Spleen (tissue), 11 donors: ENCODE results near the gene CROT. TPM values are rescaled to one million over a fixed set of nuclear protein-coding genes. Genes with fewer than 3 reads are reported as not detected.

Source experiments
- DNase-seq: peaks from one replicate; pipeline ENCODE4 v3.0.0-alpha.2; 2020
- H3K27ac ChIP-seq, 8 donors: fragments of 200-600 bp; sonication (generic) in 7 of 8; 1 replicate in 4 of 8; 2 replicates in 4 of 8; pipeline versions ENCODE4 v1.5.0 to v1.8.0; 2016 to 2021; ENCODE audit warnings: inconsistent platforms in 4 of 8, mild to moderate bottlenecking in 4 of 8, moderate library complexity in 1 of 8
- H3K27me3 ChIP-seq, 7 donors: fragments of 200-600 bp; sonication (generic) in 6 of 7; replicated peaks in 1 of 7; 1 replicate in 4 of 7; 2 replicates in 3 of 7; pipeline versions ENCODE4 v1.5.0 to v1.8.0; 2016 to 2021; ENCODE audit warnings: inconsistent platforms in 3 of 7, mild to moderate bottlenecking in 1 of 7
- H3K36me3 ChIP-seq, 6 donors: fragments of 200-600 bp; sonication (generic) in 5 of 6; 1 replicate in 4 of 6; 2 replicates in 2 of 6; pipeline versions ENCODE4 v1.5.0 to v1.8.0; 2016 to 2021; ENCODE audit warnings: inconsistent platforms in 2 of 6
- H3K4me1 ChIP-seq, 6 donors: fragments of 200-600 bp; sonication (generic) in 5 of 6; 1 replicate in 3 of 6; 2 replicates in 3 of 6; pipeline versions ENCODE4 v1.5.0 to v1.8.0; 2016 to 2021; ENCODE audit warnings: inconsistent platforms in 3 of 6
- H3K4me3 ChIP-seq, 8 donors: fragments of 200-600 bp; sonication (generic) in 7 of 8; 1 replicate in 4 of 8; 2 replicates in 4 of 8; pipeline versions ENCODE4 v1.5.0 to v1.8.0; 2016 to 2021; ENCODE audit warnings: inconsistent platforms in 4 of 8, mild to moderate bottlenecking in 4 of 8, moderate library complexity in 2 of 8
- H3K9me3 ChIP-seq, 8 donors: fragments of 200-600 bp; sonication (generic) in 7 of 8; 1 replicate in 4 of 8; 2 replicates in 4 of 8; pipeline versions ENCODE4 v1.5.0 to v1.8.0; 2016 to 2021; ENCODE audit warnings: inconsistent platforms in 4 of 8
- POLR2A ChIP-seq, 3 donors: fragments of 450-650 bp; IDR thresholded peaks; one replicate each; pipeline ENCODE4 v1.5.1; 2017; ENCODE audit warnings: antibody characterized with exemption in 3 of 3, mild to moderate bottlenecking in 1 of 3
- POLR2AphosphoS5 ChIP-seq, 3 donors: sonication (generic); formaldehyde crosslinking; IDR thresholded peaks; one replicate each; pipeline ENCODE4 v1.5.1; 2017; ENCODE audit warnings: antibody characterized with exemption in 3 of 3
- WGBS, 5 donors: extraction: QIAGEN DNeasy Blood & Tissue Kit in 3 of 5; methylation state at CpG; one replicate each; pipeline versions ENCODE4 v1.1.5 to v1.1.7; 2013 to 2018; 5-methylcytosine and 5-hydroxymethylcytosine counted together
- intact Hi-C: fragments of 100-400 bp; cut with DNase I; formaldehyde crosslinking; loops from one replicate; pipeline ENCODE4 v1.15.0; 2023; ENCODE audit warnings: low total_unique reads
- polyA plus RNA-seq, 3 donors: library from polyadenylated mRNA; stranded (reverse); fragments of 200-250 nt; gene quantifications; one replicate each; pipeline ENCODE4 v1.2.1, GENCODE V29; 2013
- total RNA-seq, 7 donors: library from RNA; depleted of rRNA in 3 of 7; stranded (reverse); fragments of >200 nt in 3 of 7; fragmentation: NEBNext Ultra II Directional in 4 of 7; extraction: Animal tissue kit (Norgen Biotek cat#: 25700) in 4 of 7; gene quantifications; one replicate each; pipeline versions ENCODE4 v1.1.0 to v1.2.1, GENCODE V29; 2016 to 2021
- TF ChIP-seq, protein P1 (sequence below), 11 experiments: fragments of 200-600 bp in 7 of 11; fragments of 450-650 bp in 4 of 11; sonication (generic) in 4 of 11; IDR thresholded peaks in 8 of 11; conservative IDR thresholded peaks in 3 of 11; 1 replicate in 7 of 11; 2 replicates in 4 of 11; pipeline versions ENCODE4 v1.4.0 to v1.8.0; 2016 to 2021; ENCODE audit warnings: antibody characterized with exemption in 11 of 11, inconsistent platforms in 4 of 11, mild to moderate bottlenecking in 1 of 11
- donor health status: healthy with polysubstance abuse.
- donor health status: DM: no; HTN: no; CAD: no; lungs with moderate emphysema.
- donor health status: DM: no; HTN: no; CAD: no.
- donor health status: Bipolar disorder and iron deficiency.
- donor health status: healthy.
- donor health status: DM: no; HTN: no; CAD: no.
- donor health status: DM: yes; HTN: yes; CAD: no.

The CROT gene
- total and polyA plus RNA-seq, 10 donors, result 4.2 to 21.1 (median 11.0) TPM

DNA sequence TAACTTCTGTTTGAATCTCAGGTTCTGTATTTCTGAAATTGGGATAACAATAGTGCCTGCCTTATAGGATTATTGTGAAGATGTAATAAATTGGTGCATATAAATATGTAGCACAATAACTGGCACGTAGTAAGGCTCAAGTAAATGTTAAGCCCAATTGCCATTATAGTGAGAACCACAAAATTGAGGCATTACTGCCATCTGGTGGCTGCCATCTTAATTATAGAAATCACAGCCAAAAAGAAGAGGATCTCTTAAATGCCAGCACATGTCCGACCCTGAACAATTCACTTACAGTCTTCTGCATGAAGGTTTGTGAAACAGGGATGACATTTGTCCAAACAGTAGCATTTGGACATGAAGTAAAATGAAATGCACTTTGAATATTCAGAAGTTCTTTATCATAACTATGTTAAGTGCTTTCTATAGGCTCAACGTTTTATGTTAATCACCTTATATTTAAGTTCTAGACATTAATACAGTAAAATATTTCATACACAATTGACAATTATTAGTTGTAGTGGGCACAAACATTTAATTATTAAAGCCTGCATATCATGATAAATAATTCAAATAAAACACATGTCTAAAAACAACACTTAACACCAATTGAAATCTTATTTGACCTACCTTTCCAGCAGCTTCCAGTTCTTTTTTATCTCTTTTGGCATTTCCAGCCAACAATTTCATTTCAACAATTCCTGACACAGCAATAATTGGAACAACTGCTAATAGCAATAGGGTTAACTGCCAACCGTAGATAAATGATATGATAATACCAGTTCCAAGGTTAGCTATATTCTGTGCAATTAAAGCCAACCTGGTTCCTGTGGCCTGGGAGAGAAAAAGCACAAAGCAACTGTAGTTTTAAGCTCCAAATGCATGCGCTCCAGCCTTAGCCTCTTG is 71.5 kb downstream of the CROT start:
- intact Hi-C loops, result loop anchor here (2.0 kb wide), 1 partner anchor 104 kb away; no protein-coding TSS in a partner anchor
- TF ChIP-seq, protein P1, sequence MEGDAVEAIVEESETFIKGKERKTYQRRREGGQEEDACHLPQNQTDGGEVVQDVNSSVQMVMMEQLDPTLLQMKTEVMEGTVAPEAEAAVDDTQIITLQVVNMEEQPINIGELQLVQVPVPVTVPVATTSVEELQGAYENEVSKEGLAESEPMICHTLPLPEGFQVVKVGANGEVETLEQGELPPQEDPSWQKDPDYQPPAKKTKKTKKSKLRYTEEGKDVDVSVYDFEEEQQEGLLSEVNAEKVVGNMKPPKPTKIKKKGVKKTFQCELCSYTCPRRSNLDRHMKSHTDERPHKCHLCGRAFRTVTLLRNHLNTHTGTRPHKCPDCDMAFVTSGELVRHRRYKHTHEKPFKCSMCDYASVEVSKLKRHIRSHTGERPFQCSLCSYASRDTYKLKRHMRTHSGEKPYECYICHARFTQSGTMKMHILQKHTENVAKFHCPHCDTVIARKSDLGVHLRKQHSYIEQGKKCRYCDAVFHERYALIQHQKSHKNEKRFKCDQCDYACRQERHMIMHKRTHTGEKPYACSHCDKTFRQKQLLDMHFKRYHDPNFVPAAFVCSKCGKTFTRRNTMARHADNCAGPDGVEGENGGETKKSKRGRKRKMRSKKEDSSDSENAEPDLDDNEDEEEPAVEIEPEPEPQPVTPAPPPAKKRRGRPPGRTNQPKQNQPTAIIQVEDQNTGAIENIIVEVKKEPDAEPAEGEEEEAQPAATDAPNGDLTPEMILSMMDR (IDR thresholded peaks at IDR 0.05 in 8 of 11, conservative IDR thresholded peaks at IDR 0.05 in 3 of 11), result peak; percentile 27 to 77 (median 67)
- TF ChIP-seq POLR2A (IDR thresholded peaks at IDR 0.05) (no peak), POLR2AphosphoS5 (IDR thresholded peaks at IDR 0.05) (no peak)
- no peak overlapping the region for H3K27ac ChIP-seq
- no peaks in the 10 kb centered on the region for H3K9me3 ChIP-seq
- no peak for DNase-seq
- 48 to 56% (median 50%) methylated on average over 5 of the region's 5 CpGs for WGBS, 5 donors
- no peaks in the 10 kb centered on the region for H3K27me3 ChIP-seq
- H3K4me1 ChIP-seq, result peaks cover 0 to 6% (median 0%) of the 10 kb centered on the region in 6 donors
- H3K36me3 ChIP-seq, result peaks cover 0 to 8% (median 0%) of the 10 kb centered on the region in 6 donors
- H3K4me3 ChIP-seq, result no peak overlapping the region

- TF ChIP-seq, protein P1 (IDR thresholded peaks at IDR 0.05 in 8 of 11, conservative IDR thresholded peaks at IDR 0.05 in 3 of 11), result no peak
- no peak for TF ChIP-seq POLR2AphosphoS5 (IDR thresholded peaks at IDR 0.05)
- no peak for TF ChIP-seq POLR2A (IDR thresholded peaks at IDR 0.05)
- DNase-seq, result no peak
- intact Hi-C loops, result no loop called here
- Histone ChIP-seq H3K27ac (no peak overlapping the region), H3K4me1 (peaks cover 0 to 6% (median 0%) of the 10 kb centered on the region in 6 donors), H3K4me3 (no peak overlapping the region), H3K27me3 (no peaks in the 10 kb centered on the region), H3K36me3 (peaks cover 0 to 36% (median 0%) of the 10 kb centered on the region in 6 donors), H3K9me3 (no peaks in the 10 kb centered on the region)
- whole genome bisulfite sequencing, 5 donors, result 81 to 93% (median 88%) methylated on average over 4 of the region's 4 CpGs
Observed at GRCh38 chr7:87420173-87420572, 74.7 kb downstream of the CROT start.

GRCh38 chr7:87424075-87424474 is 78.6 kb downstream of the CROT start:
- H3K27ac ChIP-seq, result no peak overlapping the region
- peaks cover 0 to 51% (median 0%) of the 10 kb centered on the region in 6 donors for H3K36me3 ChIP-seq
- H3K27me3 ChIP-seq, result no peaks in the 10 kb centered on the region
- no peak for DNase-seq
- WGBS, 5 donors, result 80 to 97% (median 90%) methylated on average over 5 of the region's 5 CpGs
- no peaks in the 10 kb centered on the region for H3K9me3 ChIP-seq
- intact Hi-C loops, result no loop called here
- H3K4me3 ChIP-seq, result no peak overlapping the region
- TF ChIP-seq POLR2A (IDR thresholded peaks at IDR 0.05) (no peak), POLR2AphosphoS5 (IDR thresholded peaks at IDR 0.05) (no peak)
- TF ChIP-seq, protein P1 (IDR thresholded peaks at IDR 0.05 in 8 of 11, conservative IDR thresholded peaks at IDR 0.05 in 3 of 11), result no peak
- no peaks in the 10 kb centered on the region for H3K4me1 ChIP-seq

DNA sequence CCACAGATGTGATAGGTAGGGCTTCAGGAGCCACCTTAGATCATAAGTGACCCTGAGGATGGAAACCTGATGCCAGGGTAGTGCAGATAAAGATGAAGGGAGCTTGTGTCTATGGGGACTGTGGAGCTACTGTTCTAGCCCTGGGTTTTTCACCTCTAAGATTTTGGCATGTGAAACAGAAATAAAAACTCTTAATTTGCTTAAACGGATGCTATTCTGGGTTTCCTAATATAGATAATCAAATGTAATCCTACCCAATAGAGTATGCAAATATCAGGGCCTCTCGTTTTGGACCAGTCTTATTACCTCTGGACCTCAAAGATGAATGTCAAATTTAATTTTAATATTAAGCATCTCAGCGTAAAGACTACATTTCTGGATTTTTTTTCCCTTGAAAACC is 80.7 kb downstream of the CROT start:
- no peak overlapping the region for H3K4me3 ChIP-seq
- no peaks in the 10 kb centered on the region for H3K9me3 ChIP-seq
- intact Hi-C loops, result no loop called here
- no peak overlapping the region for H3K27ac ChIP-seq
- no peaks in the 10 kb centered on the region for H3K4me1 ChIP-seq
- DNase-seq, result no peak
- peaks cover 0 to 63% (median 0%) of the 10 kb centered on the region in 6 donors for H3K36me3 ChIP-seq
- 64 to 81% (median 77%) methylated on average over 3 of the region's 3 CpGs for WGBS, 5 donors
- H3K27me3 ChIP-seq, result no peaks in the 10 kb centered on the region
- no peak for TF ChIP-seq POLR2AphosphoS5 (IDR thresholded peaks at IDR 0.05)
